Nucleus accumbens (tissue), 56 donors: ENCODE data around the gene BPIFB2.

Source experiments
- DNase-seq, 56 donors: peaks; one replicate each; lab custom pipeline; 2025; lab: John Stamatoyannopoulos, UW

The BPIFB2 gene

GRCh38 chr20:33004141-33004751 is 3.3 kb upstream of the BPIFB2 start, which contains the start of gene SUN5:
SUN5 (minus strand) TSS chr20:33004433; CDS start chr20:33004340, 93 bp downstream.
- no peak for DNase-seq

- no peak for DNase-seq
Observed at GRCh38 chr20:33005132-33005566, 2.4 kb upstream of the BPIFB2 start.

GRCh38 chr20:33005908-33006775 is 1.4 kb upstream of the BPIFB2 start:
- DNase-seq: no peak

GRCh38 chr20:33006776-33007375 is 628 bp upstream of the BPIFB2 start:
- DNase-seq: no peak

- no peak for DNase-seq
Observed at GRCh38 chr20:33008336-33009213, 1.1 kb downstream of the BPIFB2 start.

GRCh38 chr20:33009214-33010132 is 2.0 kb downstream of the BPIFB2 start:
- peak in 1 of 56 donors; percentile 1 for DNase-seq

- no peak for DNase-seq
Observed at GRCh38 chr20:33010133-33010504, 2.6 kb downstream of the BPIFB2 start.

- DNase-seq: no peak
Observed at GRCh38 chr20:33010674-33011449, 3.4 kb downstream of the BPIFB2 start.

- no peak for DNase-seq
Observed at GRCh38 chr20:33012327-33013189, 5.1 kb downstream of the BPIFB2 start.

- no peak for DNase-seq
Observed at GRCh38 chr20:33013701-33014326, 6.3 kb downstream of the BPIFB2 start.

- DNase-seq: no peak
Observed at GRCh38 chr20:33014336-33015113, 7.0 kb downstream of the BPIFB2 start.

GRCh38 chr20:33015114-33015484 is 7.6 kb downstream of the BPIFB2 start:
- DNase-seq: no peak

GRCh38 chr20:33015700-33016580 is 8.4 kb downstream of the BPIFB2 start:
- no peak for DNase-seq

GRCh38 chr20:33016581-33017109 is 9.1 kb downstream of the BPIFB2 start:
- no peak for DNase-seq

- no peak for DNase-seq
Observed at GRCh38 chr20:33017542-33017941, 10.0 kb downstream of the BPIFB2 start.
